OCI-LY1 (cell line): Measurements from ENCODE around the gene FCGBP.
"Not testable (repeated sequence)": the region's sequence is repeated elsewhere in the genome, so short reads cannot be mapped to it uniquely, and the experiment has no call there.

ENCODE experiments used
- H2AFZ ChIP-seq: fragments of 200-600 bp; sonication (generic), shearing (Covaris generic); 2 replicates; pipeline ENCODE4 v1.6.0; 2014; ENCODE audit warnings: antibody characterized with exemption, mild to moderate bottlenecking, low read length
- H3F3A ChIP-seq: fragments of 200-600 bp; sonication (generic), shearing (Covaris generic); 2 replicates; pipeline ENCODE4 v1.6.0; 2014; ENCODE audit warnings: mild to moderate bottlenecking, antibody characterized with exemption, low read length, moderate library complexity; ENCODE audit not compliant: insufficient read depth
- H3K27ac ChIP-seq: fragments of 200-600 bp; sonication (generic); 2 replicates; pipeline ENCODE4 v1.5.1; 2014; ENCODE audit warnings: low read length, mixed run types, mild to moderate bottlenecking, low read depth; ENCODE audit not compliant: poor library complexity, severe bottlenecking
- H3K27me3 ChIP-seq: fragments of 200-600 bp; sonication (generic); 2 replicates; pipeline ENCODE4 v1.6.0; 2014; ENCODE audit warnings: antibody characterized with exemption, mild to moderate bottlenecking, low read length, moderate library complexity; ENCODE audit not compliant: insufficient read depth
- H3K36me3 ChIP-seq: fragments of 200-600 bp; sonication (generic); 2 replicates; pipeline ENCODE4 v1.6.1; 2014; ENCODE audit warnings: mild to moderate bottlenecking, antibody characterized with exemption, low read length, moderate library complexity, mixed read lengths; ENCODE audit not compliant: insufficient read depth
- H3K4me1 ChIP-seq: fragments of 200-600 bp; sonication (generic); 2 replicates; pipeline ENCODE4 v1.5.1; 2014; ENCODE audit warnings: mild to moderate bottlenecking, low read length, moderate library complexity; ENCODE audit not compliant: insufficient read depth, severe bottlenecking
- H3K4me2 ChIP-seq: fragments of 200-600 bp; sonication (generic), shearing (Covaris generic); 2 replicates; pipeline ENCODE4 v1.6.1; 2014; ENCODE audit warnings: low read length
- H3K4me3 ChIP-seq: fragments of 200-600 bp; sonication (generic); 2 replicates; pipeline ENCODE4 v1.5.1; 2014; ENCODE audit warnings: low read length, low read depth, mild to moderate bottlenecking, mixed read lengths; ENCODE audit not compliant: poor library complexity, severe bottlenecking
- H3K79me2 ChIP-seq: fragments of 200-600 bp; shearing (Covaris generic); 2 replicates; pipeline ENCODE4 v1.6.1; 2016; ENCODE audit warnings: mixed run types, low read length, mixed read lengths; ENCODE audit not compliant: insufficient read depth
- H3K9ac ChIP-seq: fragments of 200-600 bp; sonication (generic), shearing (Covaris generic); 2 replicates; pipeline ENCODE4 v1.6.1; 2014; ENCODE audit warnings: mild to moderate bottlenecking, low read length, mixed read lengths
- H3K9me2 ChIP-seq: fragments of 200-600 bp; sonication (generic), shearing (Covaris generic); 2 replicates; pipeline ENCODE4 v1.6.1; 2014; ENCODE audit warnings: low read depth, mild to moderate bottlenecking, low read length, mixed read lengths
- H3K9me3 ChIP-seq: fragments of 200-600 bp; shearing (Covaris generic); 2 replicates; pipeline ENCODE4 v1.6.1; 2014; ENCODE audit warnings: low read length, mixed read lengths
- H4K20me1 ChIP-seq: fragments of 200-600 bp; sonication (generic), shearing (Covaris generic); 2 replicates; pipeline ENCODE4 v1.6.0; 2016; ENCODE audit warnings: mild to moderate bottlenecking, low read length; ENCODE audit not compliant: insufficient read depth
- EZH2 ChIP-seq: fragments of 200-600 bp; sonication (generic), shearing (Covaris generic); IDR thresholded peaks from 2 replicates; pipeline ENCODE4 v1.8.0; 2017; ENCODE audit warnings: borderline replicate concordance, mixed run types, mild to moderate bottlenecking, antibody characterized with exemption, low read length, moderate library complexity, mixed read lengths
- TF ChIP-seq, protein P1 (sequence below): fragments of 200-600 bp; sonication (generic), shearing (Covaris generic); IDR thresholded peaks from 2 replicates; pipeline ENCODE4 v1.5.1; 2017; ENCODE audit warnings: mild to moderate bottlenecking, antibody characterized with exemption, low read length, moderate library complexity, mixed read lengths

The FCGBP gene

DNA sequence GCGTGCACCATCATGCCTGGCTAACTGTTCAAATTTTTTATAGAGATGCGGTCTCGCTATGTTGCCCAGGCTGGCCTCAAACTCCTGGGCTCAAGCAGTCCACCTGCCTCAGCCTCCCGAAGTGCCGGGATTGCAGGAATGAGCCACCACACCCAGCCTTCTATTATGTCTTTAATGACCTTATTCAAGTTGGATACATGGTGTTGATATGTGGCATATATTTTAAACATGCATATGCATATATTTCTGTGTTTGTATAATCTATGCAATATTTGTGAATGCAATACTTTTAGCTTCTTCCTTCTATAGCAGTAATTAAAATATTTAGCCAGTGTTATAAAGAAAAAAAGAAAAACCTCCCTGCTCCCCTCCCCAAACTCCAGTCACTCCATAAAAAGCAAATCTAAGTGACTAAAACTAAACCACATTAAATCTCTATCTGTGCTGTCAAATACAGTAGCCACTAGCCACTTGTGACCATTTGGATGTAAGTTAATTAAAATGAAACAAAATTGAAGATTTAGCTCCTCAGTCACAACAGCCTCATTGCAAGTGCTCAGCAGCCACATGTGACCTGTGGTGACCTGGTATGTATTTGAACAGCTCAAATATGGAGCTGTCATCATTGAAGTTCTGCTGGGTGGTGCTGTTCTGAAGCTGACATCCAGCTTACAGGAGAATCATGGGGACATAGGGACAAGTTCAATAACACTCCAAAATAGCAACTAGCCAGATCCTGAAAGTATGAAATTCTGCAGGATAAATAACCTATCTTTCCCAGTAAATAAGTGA lies 27.4 kb downstream of the FCGBP start:
- TF ChIP-seq, protein P1, sequence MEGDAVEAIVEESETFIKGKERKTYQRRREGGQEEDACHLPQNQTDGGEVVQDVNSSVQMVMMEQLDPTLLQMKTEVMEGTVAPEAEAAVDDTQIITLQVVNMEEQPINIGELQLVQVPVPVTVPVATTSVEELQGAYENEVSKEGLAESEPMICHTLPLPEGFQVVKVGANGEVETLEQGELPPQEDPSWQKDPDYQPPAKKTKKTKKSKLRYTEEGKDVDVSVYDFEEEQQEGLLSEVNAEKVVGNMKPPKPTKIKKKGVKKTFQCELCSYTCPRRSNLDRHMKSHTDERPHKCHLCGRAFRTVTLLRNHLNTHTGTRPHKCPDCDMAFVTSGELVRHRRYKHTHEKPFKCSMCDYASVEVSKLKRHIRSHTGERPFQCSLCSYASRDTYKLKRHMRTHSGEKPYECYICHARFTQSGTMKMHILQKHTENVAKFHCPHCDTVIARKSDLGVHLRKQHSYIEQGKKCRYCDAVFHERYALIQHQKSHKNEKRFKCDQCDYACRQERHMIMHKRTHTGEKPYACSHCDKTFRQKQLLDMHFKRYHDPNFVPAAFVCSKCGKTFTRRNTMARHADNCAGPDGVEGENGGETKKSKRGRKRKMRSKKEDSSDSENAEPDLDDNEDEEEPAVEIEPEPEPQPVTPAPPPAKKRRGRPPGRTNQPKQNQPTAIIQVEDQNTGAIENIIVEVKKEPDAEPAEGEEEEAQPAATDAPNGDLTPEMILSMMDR, result no peak
- TF ChIP-seq EZH2, result no peak

DNA sequence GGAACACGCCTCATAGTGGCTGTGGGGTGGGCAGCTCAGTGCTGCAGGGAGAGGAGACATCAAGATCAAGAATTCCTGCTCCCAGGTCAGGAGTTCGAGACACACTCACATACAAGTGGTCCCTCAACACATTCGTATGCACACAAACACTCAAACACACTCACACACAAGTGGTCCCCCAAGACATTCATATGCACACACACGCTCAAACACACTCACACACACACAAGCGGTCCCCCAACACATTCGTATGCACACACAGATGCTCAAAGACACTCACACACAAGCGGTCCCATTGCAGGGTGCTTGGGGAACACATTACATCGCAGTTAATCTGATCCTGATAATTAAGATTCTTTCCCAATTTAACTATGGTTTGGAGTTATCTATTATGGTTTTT lies 28.2 kb downstream of the FCGBP start:
- Histone ChIP-seq H3K9ac (no peak overlapping the region), H3K27ac (no peak overlapping the region), H3K4me3 (no peak overlapping the region), H3K27me3 (no peaks in the 10 kb centered on the region), H3K9me3 (no peaks in the 10 kb centered on the region), H3K79me2 (no peaks in the 10 kb centered on the region), H3K9me2 (no peaks in the 10 kb centered on the region), H2AFZ (no peak overlapping the region), H4K20me1 (no peaks in the 10 kb centered on the region), H3K4me1 (peaks cover 8% of the 10 kb centered on the region), H3F3A (no peaks in the 10 kb centered on the region), H3K36me3 (peaks cover 12% of the 10 kb centered on the region), H3K4me2 (no peak overlapping the region)
- TF ChIP-seq, protein P1, result no peak
- no peak for TF ChIP-seq EZH2

More for the DNA sequence above, 27.4 kb downstream of the FCGBP start:
- Histone ChIP-seq H3K4me2 (no peak overlapping the region), H2AFZ (no peak overlapping the region), H4K20me1 (no peaks in the 10 kb centered on the region), H3K4me1 (peaks cover 8% of the 10 kb centered on the region), H3F3A (no peaks in the 10 kb centered on the region), H3K27ac (no peak overlapping the region), H3K9me2 (no peaks in the 10 kb centered on the region), H3K27me3 (no peaks in the 10 kb centered on the region), H3K9me3 (no peaks in the 10 kb centered on the region), H3K79me2 (no peaks in the 10 kb centered on the region), H3K4me3 (no peak overlapping the region), H3K36me3 (peaks cover 15% of the 10 kb centered on the region), H3K9ac (no peak overlapping the region)

DNA sequence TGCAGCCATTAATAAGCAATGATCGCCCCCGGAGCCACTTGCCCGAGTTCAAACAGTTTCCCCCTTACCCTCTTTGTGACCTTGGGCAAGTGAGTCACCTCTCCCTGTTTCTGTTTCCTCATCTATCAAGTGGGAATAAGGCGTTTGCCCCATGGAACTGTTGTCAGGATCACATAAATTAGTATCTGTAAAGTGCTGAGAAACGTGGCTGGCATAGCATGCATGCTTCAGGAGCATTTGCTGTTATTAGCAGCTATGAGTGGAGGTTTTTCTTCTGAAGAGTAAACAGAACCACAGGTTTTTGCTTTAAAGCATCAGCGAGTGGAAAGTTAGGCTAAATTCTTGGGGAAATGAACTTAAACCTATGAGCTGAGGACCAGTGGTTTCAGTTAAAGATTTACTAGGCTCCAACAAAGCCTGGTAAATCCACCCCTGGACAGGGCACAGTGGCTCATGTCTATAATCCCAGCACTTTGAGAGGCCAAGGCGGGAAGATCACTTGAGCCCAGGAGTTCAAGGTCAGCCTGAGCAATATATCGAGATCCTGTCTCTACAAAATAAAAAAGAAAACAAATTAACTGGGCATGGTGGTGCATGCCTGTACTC lies 30.8 kb downstream of the FCGBP start:
- H3K9ac ChIP-seq, H3K36me3 ChIP-seq, H3K4me1 ChIP-seq, H4K20me1 ChIP-seq, H3K27ac ChIP-seq, H3K79me2 ChIP-seq, H3K9me3 ChIP-seq, H3K9me2 ChIP-seq, H3K27me3 ChIP-seq, H3K4me2 ChIP-seq, H3F3A ChIP-seq, H2AFZ ChIP-seq, H3K4me3 ChIP-seq: not testable (repeated sequence)

DNA sequence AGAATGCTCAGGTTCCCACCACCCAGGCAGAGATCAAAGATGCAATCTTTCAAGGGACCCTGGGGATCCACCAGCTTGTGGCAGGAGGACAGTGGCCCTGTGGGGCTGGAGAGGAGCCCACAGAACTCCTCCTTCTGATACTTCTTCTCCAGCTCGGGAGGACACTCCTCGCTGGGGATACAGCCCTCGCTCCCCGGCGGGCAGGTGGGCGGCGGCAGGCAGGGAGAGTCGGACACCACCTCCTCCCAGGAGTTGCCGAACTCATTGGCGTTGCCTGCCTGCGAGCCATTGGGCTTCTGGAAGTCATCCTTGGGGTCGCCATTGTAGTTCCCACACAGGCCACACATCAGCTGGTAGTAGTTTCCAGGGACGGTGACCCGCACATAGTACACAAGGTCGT lies 32.1 kb downstream of the FCGBP start:
- H3K9me2 ChIP-seq, H2AFZ ChIP-seq, H3K27ac ChIP-seq, H3K4me3 ChIP-seq, H3K36me3 ChIP-seq, H3K4me2 ChIP-seq, H3K27me3 ChIP-seq, H3K79me2 ChIP-seq, H3K4me1 ChIP-seq, H4K20me1 ChIP-seq, H3K9me3 ChIP-seq, H3K9ac ChIP-seq, H3F3A ChIP-seq: not testable (repeated sequence)

DNA sequence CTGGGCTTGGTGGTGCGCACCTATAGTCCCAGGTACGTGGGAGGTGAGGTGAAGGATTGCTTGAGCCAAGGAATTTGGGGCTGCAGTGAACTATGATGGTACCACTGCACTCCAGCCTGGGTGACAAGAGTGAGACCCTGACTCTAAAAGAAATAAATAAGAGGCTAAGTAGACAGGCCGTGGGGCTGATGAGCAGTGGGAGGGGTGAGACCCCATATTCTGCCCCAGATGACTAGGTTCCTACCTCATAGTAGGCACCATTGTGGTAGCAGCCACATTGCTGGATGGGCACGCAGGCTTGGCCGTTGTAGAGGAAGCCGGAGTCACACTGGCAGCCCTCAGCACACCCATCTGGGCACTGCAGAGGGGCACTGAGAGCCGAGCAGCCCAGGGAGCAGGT lies 32.8 kb downstream of the FCGBP start:
- H3K9me2 ChIP-seq, H3K4me3 ChIP-seq, H3K4me1 ChIP-seq, H3K27ac ChIP-seq, H3K9me3 ChIP-seq, H3K79me2 ChIP-seq, H2AFZ ChIP-seq, H3K9ac ChIP-seq, H3K27me3 ChIP-seq, H3K36me3 ChIP-seq, H3K4me2 ChIP-seq, H3F3A ChIP-seq, H4K20me1 ChIP-seq: not testable (repeated sequence)

DNA sequence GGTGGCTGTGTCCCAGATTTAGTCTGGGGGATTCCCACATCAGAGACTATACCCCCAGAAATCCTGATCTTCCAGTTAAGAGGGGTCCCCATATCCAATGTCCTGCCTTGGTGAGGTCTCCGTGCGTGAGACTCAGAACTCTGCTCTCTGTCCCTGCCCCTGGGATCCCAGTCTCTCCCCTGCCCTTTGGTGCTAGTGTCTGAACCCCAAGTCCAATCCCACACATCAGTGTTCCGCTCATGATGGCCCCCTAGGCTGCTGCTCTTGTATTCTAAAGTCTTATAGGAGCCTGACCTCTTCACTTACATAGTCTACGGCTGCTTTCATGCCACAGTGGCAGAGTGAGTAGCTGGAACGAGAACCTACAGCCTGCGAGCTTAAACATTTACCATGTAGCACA lies 35.6 kb downstream of the FCGBP start:
- H3K9ac ChIP-seq, H4K20me1 ChIP-seq, H3K27me3 ChIP-seq: not testable (repeated sequence)

More for the DNA sequence above, 35.6 kb downstream of the FCGBP start:
- H3K79me2 ChIP-seq, H2AFZ ChIP-seq, H3F3A ChIP-seq, H3K36me3 ChIP-seq, H3K4me3 ChIP-seq, H3K27ac ChIP-seq, H3K9me3 ChIP-seq, H3K4me2 ChIP-seq, H3K9me2 ChIP-seq, H3K4me1 ChIP-seq: not testable (repeated sequence)
